ENCODE data around the gene KCNQ1. TPM values are rescaled to one million over a fixed set of nuclear protein-coding genes. Genes with fewer than 3 reads are reported as not detected.

Gene KCNQ1
- polyA plus RNA-seq, 1 of the 3 experiments (the other 2 are of a cell fraction): 0.05 TPM

GRCh38 chr11:2443881-2444820 lies 657 bp upstream of the KCNQ1 start, which contains the start of gene TRPM5:
TSS of gene TRPM5 (minus strand) at chr11:2444514. CDS start at chr11:2423036, 21,478 bp downstream.
- H3K4me2 ChIP-seq: no peak within 1 kb of the TSS
- DNase-seq: no peak
- no peaks in the 10 kb centered on the region; the same call in 1 of the 2 replicates for H3K27me3 ChIP-seq (ENCODE audit: insufficient read depth)
- 10% methylated on average over 41 of the region's 64 CpGs for WGBS (ENCODE audit: low lambda C conversion rate)
- H3K9me2 ChIP-seq: no peaks in the 10 kb centered on the region
- H3K4me1 ChIP-seq (ENCODE audit: control insufficient read depth in 1 of 2, insufficient read depth in 2 of 2, low read depth in 1 of 2, low read length in 1 of 2): peaks cover 0 to 6% of the 10 kb centered on the region in 2 experiments; a peak in 1 of 4 replicates
- H4K20me1 ChIP-seq (ENCODE audit: insufficient read depth): no peaks in the 10 kb centered on the region
- no peak within 1 kb of the TSS for H2AFZ ChIP-seq (ENCODE audit: low read depth)
- no peaks in the 10 kb centered on the region for H3K9me3 ChIP-seq
- TF ChIP-seq USF2 (IDR thresholded peaks at IDR 0.05; ENCODE audit: borderline replicate concordance, low read depth, low read length) (no peak), SMC3 (IDR thresholded peaks at IDR 0.05; ENCODE audit: low read depth, low read length) (no peak), ZBTB33 (IDR thresholded peaks at IDR 0.05; ENCODE audit: borderline replicate concordance, low read depth) (no peak), RCOR1 (IDR thresholded peaks at IDR 0.05; ENCODE audit: low read length) (no peak), FOXM1 (IDR thresholded peaks at IDR 0.05; ENCODE audit: low read depth) (no peak), RFX5 (IDR thresholded peaks at IDR 0.05; ENCODE audit: low read length) (no peak), MEF2A (IDR thresholded peaks at IDR 0.05; ENCODE audit: borderline replicate concordance, low read depth) (no peak), NFIC (IDR thresholded peaks at IDR 0.05; ENCODE audit: borderline replicate concordance) (no peak), TCF12 (IDR thresholded peaks at IDR 0.05) (no peak), JUND (IDR thresholded peaks at IDR 0.05) (no peak)
- no peak within 1 kb of the TSS for H3K27ac ChIP-seq (ENCODE audit: low read depth in 2 of 2, low read length in 1 of 2)
- no peaks in the 10 kb centered on the region for H3F3A ChIP-seq (replicated peaks; ENCODE audit: insufficient read depth)
- H3K9ac ChIP-seq: no peak within 1 kb of the TSS
- H3K36me3 ChIP-seq (replicated peaks in 1 of 2; ENCODE audit: control insufficient read depth in 1 of 2, insufficient read depth in 2 of 2, low read length in 1 of 2): no peaks in the 10 kb centered on the region
- no peaks in the 10 kb centered on the region for H3K79me2 ChIP-seq (ENCODE audit: insufficient read depth)
- ChIA-PET CTCF (interaction anchor here (1.0 to 4.4 kb wide), 11 partner anchors 8 to 448 kb away, joined by 3 to 43 read pairs (median 4); no protein-coding TSS in a partner anchor), POLR2A (no interaction called here)
- peak within 1 kb of the TSS in 1 of 2 experiments; percentile 40; a peak in 2 of 4 replicates for H3K4me3 ChIP-seq (ENCODE audit: low read depth in 2 of 2, low read length in 1 of 2)

- no peak overlapping the region for H3K9ac ChIP-seq
- ChIA-PET CTCF (interaction anchor here (1.1 to 4.4 kb wide), 6 partner anchors 13 to 260 kb away, joined by 3 to 43 read pairs (median 4); no protein-coding TSS in a partner anchor), POLR2A (no interaction called here)
- H3K9me3 ChIP-seq: no peaks in the 10 kb centered on the region
- no peaks in the 10 kb centered on the region for H3K36me3 ChIP-seq (replicated peaks in 1 of 2; ENCODE audit: control insufficient read depth in 1 of 2, insufficient read depth in 2 of 2, low read length in 1 of 2)
- no peak overlapping the region for H3K4me2 ChIP-seq
- H3K4me3 ChIP-seq (ENCODE audit: low read depth in 2 of 2, low read length in 1 of 2): peak overlapping the region in 1 of 2 experiments; percentile 40; a peak in 1 of 4 replicates
- TF ChIP-seq FOXJ3 (CRISPR knock-in tag; IDR thresholded peaks at IDR 0.05) (no peak), ELF1 (IDR thresholded peaks at IDR 0.05) (no peak), FOSL2 (IDR thresholded peaks at IDR 0.05; ENCODE audit: borderline replicate concordance, low read depth) (no peak), RCOR1 (IDR thresholded peaks at IDR 0.05; ENCODE audit: low read length) (no peak), YY1 (IDR thresholded peaks at IDR 0.05; ENCODE audit: low read depth) (no peak), NFIC (IDR thresholded peaks at IDR 0.05; ENCODE audit: borderline replicate concordance) (no peak), MXI1 (IDR thresholded peaks at IDR 0.05; ENCODE audit: low read depth, low read length) (no peak)
- H3K79me2 ChIP-seq (ENCODE audit: insufficient read depth): no peaks in the 10 kb centered on the region
- no peaks in the 10 kb centered on the region for H4K20me1 ChIP-seq (ENCODE audit: insufficient read depth)
- 51% methylated on average over 13 of the region's 23 CpGs for WGBS (ENCODE audit: low lambda C conversion rate)
- H3K27me3 ChIP-seq (ENCODE audit: insufficient read depth): no peaks in the 10 kb centered on the region; the same call in 1 of the 2 replicates
- no peak overlapping the region for H2AFZ ChIP-seq (ENCODE audit: low read depth)
- no peak overlapping the region for H3K27ac ChIP-seq (ENCODE audit: low read depth in 2 of 2, low read length in 1 of 2)
- peak; percentile 54 for DNase-seq
- no peaks in the 10 kb centered on the region for H3F3A ChIP-seq (replicated peaks; ENCODE audit: insufficient read depth)
- H3K4me1 ChIP-seq (ENCODE audit: control insufficient read depth in 1 of 2, insufficient read depth in 2 of 2, low read depth in 1 of 2, low read length in 1 of 2): peaks cover 0 to 6% of the 10 kb centered on the region in 2 experiments; a peak in 1 of 4 replicates
- H3K9me2 ChIP-seq: no peaks in the 10 kb centered on the region
Observed at GRCh38 chr11:2445746-2446551, 1.1 kb downstream of the KCNQ1 start.

Measured in SK-N-SH (cell line).